ENCODE measurements around the gene TASL. TPM values are rescaled to one million over a fixed set of nuclear protein-coding genes. Genes with fewer than 3 reads are reported as not detected.

TASL gene
- total and polyA plus RNA-seq, 2 donors (not counting 1 experiment from before 2014, with no cell fraction given), result not detected

- no peak overlapping the region for H3K4me2 ChIP-seq (ENCODE audit: extremely low read depth, insufficient read depth, low read length)
- no peak overlapping the region for H3K4me3 ChIP-seq (replicated peaks in 1 of 4; ENCODE audit: control extremely low read depth in 1 of 4, insufficient read depth in 1 of 4, low read depth in 3 of 4, low read length in 4 of 4)
- H3K36me3 ChIP-seq (ENCODE audit: control insufficient read depth, insufficient read depth, low read length), result no peaks in the 10 kb centered on the region
- H3K79me2 ChIP-seq (ENCODE audit: control insufficient read depth, insufficient read depth, low read length), result no peaks in the 10 kb centered on the region
- H3K27ac ChIP-seq (ENCODE audit: insufficient read depth, low read length), result no peak overlapping the region
- no peaks in the 10 kb centered on the region for H3K9me3 ChIP-seq (ENCODE audit: control insufficient read depth, insufficient read depth, low read depth, low read length)
- H3K9ac ChIP-seq (ENCODE audit: insufficient read depth, low read length), result no peak overlapping the region
- no peak for TF ChIP-seq EZH2 (IDR thresholded peaks at IDR 0.05; ENCODE audit: low read length, missing control alignments)
- no peaks in the 10 kb centered on the region for H3K4me1 ChIP-seq (ENCODE audit: control insufficient read depth, extremely low read depth, insufficient read depth, low read length)
- H2AFZ ChIP-seq (ENCODE audit: low read length), result no peak overlapping the region
- no peaks in the 10 kb centered on the region for H4K20me1 ChIP-seq (ENCODE audit: control insufficient read depth, extremely low read depth, insufficient read depth, low read length)
- DNase-seq (ENCODE audit: low read depth in 2 of 2), result no peak
- no peaks in the 10 kb centered on the region for H3K27me3 ChIP-seq (ENCODE audit: control insufficient read depth, insufficient read depth, low read length)
These were observed 12.8 kb upstream of the TASL start for GRCh38 chrX:30590368-30590767.

- H4K20me1 ChIP-seq (ENCODE audit: control insufficient read depth, extremely low read depth, insufficient read depth, low read length), result no peaks in the 10 kb centered on the region
- no peak overlapping the region for H3K27ac ChIP-seq (ENCODE audit: insufficient read depth, low read length)
- no peak for TF ChIP-seq CTCF (conservative IDR thresholded peaks at IDR 0.05 in 1 of 2, IDR thresholded peaks at IDR 0.05 in 1 of 2; ENCODE audit: low read depth in 1 of 2, low read length in 2 of 2)
- no peak for TF ChIP-seq EZH2 (IDR thresholded peaks at IDR 0.05; ENCODE audit: low read length, missing control alignments)
- DNase-seq (ENCODE audit: low read depth in 2 of 2), result no peak
- H3K4me2 ChIP-seq (ENCODE audit: extremely low read depth, insufficient read depth, low read length), result no peak overlapping the region
- no peaks in the 10 kb centered on the region for H3K36me3 ChIP-seq (ENCODE audit: control insufficient read depth, insufficient read depth, low read length)
- no peaks in the 10 kb centered on the region for H3K4me1 ChIP-seq (ENCODE audit: control insufficient read depth, extremely low read depth, insufficient read depth, low read length)
- H3K79me2 ChIP-seq (ENCODE audit: control insufficient read depth, insufficient read depth, low read length), result no peaks in the 10 kb centered on the region
- no peak overlapping the region for H3K9ac ChIP-seq (ENCODE audit: insufficient read depth, low read length)
- no peaks in the 10 kb centered on the region for H3K27me3 ChIP-seq (ENCODE audit: control insufficient read depth, insufficient read depth, low read length)
- H3K9me3 ChIP-seq (ENCODE audit: control insufficient read depth, insufficient read depth, low read depth, low read length), result no peaks in the 10 kb centered on the region
- no peak overlapping the region for H2AFZ ChIP-seq (ENCODE audit: low read length)
- H3K4me3 ChIP-seq (replicated peaks in 1 of 4; ENCODE audit: control extremely low read depth in 1 of 4, insufficient read depth in 1 of 4, low read depth in 3 of 4, low read length in 4 of 4), result no peak overlapping the region
These were observed 11.8 kb upstream of the TASL start for GRCh38 chrX:30589146-30589888.

GRCh38 chrX:30586516-30586915 lies 8.9 kb upstream of the TASL start:
- Histone ChIP-seq H3K9me3 (ENCODE audit: control insufficient read depth, insufficient read depth, low read depth, low read length) (no peaks in the 10 kb centered on the region), H3K4me2 (ENCODE audit: extremely low read depth, insufficient read depth, low read length) (no peak overlapping the region), H4K20me1 (ENCODE audit: control insufficient read depth, extremely low read depth, insufficient read depth, low read length) (no peaks in the 10 kb centered on the region), H3K79me2 (ENCODE audit: control insufficient read depth, insufficient read depth, low read length) (no peaks in the 10 kb centered on the region), H3K9ac (ENCODE audit: insufficient read depth, low read length) (no peak overlapping the region), H3K27me3 (ENCODE audit: control insufficient read depth, insufficient read depth, low read length) (no peaks in the 10 kb centered on the region), H3K4me1 (ENCODE audit: control insufficient read depth, extremely low read depth, insufficient read depth, low read length) (no peaks in the 10 kb centered on the region), H2AFZ (ENCODE audit: low read length) (no peak overlapping the region), H3K4me3 (replicated peaks in 1 of 4; ENCODE audit: control extremely low read depth in 1 of 4, insufficient read depth in 1 of 4, low read depth in 3 of 4, low read length in 4 of 4) (no peak overlapping the region), H3K36me3 (ENCODE audit: control insufficient read depth, insufficient read depth, low read length) (no peaks in the 10 kb centered on the region), H3K27ac (ENCODE audit: insufficient read depth, low read length) (no peak overlapping the region)
- no peak for DNase-seq (ENCODE audit: low read depth in 2 of 2)
- TF ChIP-seq EZH2 (IDR thresholded peaks at IDR 0.05; ENCODE audit: low read length, missing control alignments), result no peak
- no peak for TF ChIP-seq CTCF (conservative IDR thresholded peaks at IDR 0.05 in 1 of 2, IDR thresholded peaks at IDR 0.05 in 1 of 2; ENCODE audit: low read depth in 1 of 2, low read length in 2 of 2)
